SH-SY5Y (cell line): ENCODE data around the gene STAT5B.

Source experiments
- GATA2 ChIP-seq: IDR thresholded peaks from 2 replicates; pipeline ENCODE4 v1.6.1; 2011; ENCODE audit warnings: mild to moderate bottlenecking, low read depth, low read length
- GATA3 ChIP-seq: IDR thresholded peaks from 2 replicates; pipeline ENCODE4 v1.6.1; 2011; ENCODE audit warnings: low read depth, mild to moderate bottlenecking, low read length, moderate library complexity

Gene STAT5B

GRCh38 chr17:42311240-42312034 lies 35.2 kb upstream of the STAT5B start:
- no peak for TF ChIP-seq GATA2
- TF ChIP-seq GATA3, result no peak

- TF ChIP-seq GATA2, result no peak
- TF ChIP-seq GATA3, result no peak
Measured at GRCh38 chr17:42310787-42311215, 34.6 kb upstream of the STAT5B start.

GRCh38 chr17:42309986-42310786 lies 34.0 kb upstream of the STAT5B start:
- TF ChIP-seq GATA2 (no peak), GATA3 (no peak)

- no peak for TF ChIP-seq GATA2
- TF ChIP-seq GATA3, result no peak
Measured at GRCh38 chr17:42309142-42309541, 33.0 kb upstream of the STAT5B start.

- TF ChIP-seq GATA3 (no peak), GATA2 (no peak)
Measured at GRCh38 chr17:42308446-42308845, 32.3 kb upstream of the STAT5B start.

GRCh38 chr17:42307362-42307927 lies 31.3 kb upstream of the STAT5B start:
- TF ChIP-seq GATA2, result no peak
- no peak for TF ChIP-seq GATA3

GRCh38 chr17:42306385-42306667 lies 30.1 kb upstream of the STAT5B start:
- TF ChIP-seq GATA2 (no peak), GATA3 (no peak)

- TF ChIP-seq GATA3 (no peak), GATA2 (no peak)
Measured at GRCh38 chr17:42305543-42306384, 29.6 kb upstream of the STAT5B start.

GRCh38 chr17:42304187-42305030 lies 28.2 kb upstream of the STAT5B start:
- TF ChIP-seq GATA2 (no peak), GATA3 (no peak)

GRCh38 chr17:42303694-42304093 lies 27.5 kb upstream of the STAT5B start:
- no peak for TF ChIP-seq GATA2
- no peak for TF ChIP-seq GATA3

GRCh38 chr17:42301022-42301421 lies 24.8 kb upstream of the STAT5B start:
- no peak for TF ChIP-seq GATA3
- TF ChIP-seq GATA2, result no peak

GRCh38 chr17:42296012-42296411 lies 19.8 kb upstream of the STAT5B start:
- TF ChIP-seq GATA2 (no peak), GATA3 (no peak)
